Measurements from ENCODE around the gene RHBDD2. TPM values are rescaled to one million over a fixed set of nuclear protein-coding genes. Genes with fewer than 3 reads are reported as not detected.
A peak's percentile ranks its signal among the peaks of the same experiment; 100 is the strongest.

Gene RHBDD2
- total RNA-seq, 6 experiments from 2014 or later: 24.4 to 56.1 (median 31.7) TPM

GRCh38 chr7:75866114-75866488 lies 12.7 kb upstream of the RHBDD2 start:
- no peak overlapping the region for H3K27ac ChIP-seq
- H3K9me3 ChIP-seq: no peaks in the 10 kb centered on the region
- DNase-seq: no peak
- H3K27me3 ChIP-seq: no peaks in the 10 kb centered on the region
- H3K4me3 ChIP-seq: no peak overlapping the region
- peak; percentile 38 to 66 (median 58) for ATAC-seq
- TF ChIP-seq CTCF (IDR thresholded peaks at IDR 0.05) (no peak), POLR2A (IDR thresholded peaks at IDR 0.05) (no peak)
- H3K36me3 ChIP-seq: no peaks in the 10 kb centered on the region
- H3K4me1 ChIP-seq: peaks cover 0 to 6% (median 0%) of the 10 kb centered on the region in 4 donors
- intact Hi-C loops (cut with DNase I): loop anchor here (5.0 to 10.0 kb wide), 2 partner anchors 149 to 156 kb away; no protein-coding TSS in a partner anchor
- 30% methylated on average over 5 of the region's 5 CpGs for WGBS (ENCODE audit: insufficient coverage, low coverage, low lambda C conversion rate, missing lambda C conversion rate)

- H3K36me3 ChIP-seq: no peaks in the 10 kb centered on the region
- TF ChIP-seq POLR2A (IDR thresholded peaks at IDR 0.05) (no peak), CTCF (IDR thresholded peaks at IDR 0.05) (peak; percentile 89 to 97 (median 93))
These were observed 12.1 kb upstream of the RHBDD2 start for GRCh38 chr7:75866489-75867389.

GRCh38 chr7:75867390-75867717 lies 11.5 kb upstream of the RHBDD2 start:
- ATAC-seq (no peak), DNase-seq (no peak)
- Histone ChIP-seq H3K4me3 (no peak overlapping the region), H3K4me1 (peaks cover 0 to 6% (median 0%) of the 10 kb centered on the region in 4 donors), H3K27ac (no peak overlapping the region), H3K27me3 (no peaks in the 10 kb centered on the region), H3K36me3 (no peaks in the 10 kb centered on the region), H3K9me3 (no peaks in the 10 kb centered on the region)
- TF ChIP-seq CTCF (IDR thresholded peaks at IDR 0.05): no peak
- TF ChIP-seq POLR2A (IDR thresholded peaks at IDR 0.05): no peak
- intact Hi-C loops (cut with DNase I): loop anchor here (5.0 to 10.0 kb wide), 2 partner anchors 147 to 155 kb away; no protein-coding TSS in a partner anchor
- WGBS (ENCODE audit: insufficient coverage, low coverage, low lambda C conversion rate, missing lambda C conversion rate): 61% methylated on average over 4 of the region's 4 CpGs

More at GRCh38 chr7:75866489-75867389, 12.1 kb upstream of the RHBDD2 start:
- H3K4me1 ChIP-seq: peaks cover 0 to 6% (median 0%) of the 10 kb centered on the region in 4 donors
- 29% methylated on average over 6 of the region's 19 CpGs for WGBS (ENCODE audit: insufficient coverage, low coverage, low lambda C conversion rate, missing lambda C conversion rate)
- H3K9me3 ChIP-seq: no peaks in the 10 kb centered on the region
- intact Hi-C loops (cut with DNase I): loop anchor here (5.0 to 10.0 kb wide), 2 partner anchors 148 to 156 kb away; no protein-coding TSS in a partner anchor
- H3K27me3 ChIP-seq: no peaks in the 10 kb centered on the region
- H3K27ac ChIP-seq: no peak overlapping the region
- DNase-seq (peak; percentile 47 to 72 (median 67)), ATAC-seq (peak; percentile 97 to 98 (median 98))
- H3K4me3 ChIP-seq: no peak overlapping the region

- H3K27ac ChIP-seq: no peak overlapping the region
- ATAC-seq: no peak
- H3K36me3 ChIP-seq: no peaks in the 10 kb centered on the region
- intact Hi-C loops (cut with DNase I): loop anchor here (5.0 to 10.0 kb wide), 2 partner anchors 147 to 154 kb away; no protein-coding TSS in a partner anchor
- DNase-seq: no peak
- peaks cover 0 to 6% (median 0%) of the 10 kb centered on the region in 4 donors for H3K4me1 ChIP-seq
- H3K27me3 ChIP-seq: no peaks in the 10 kb centered on the region
- H3K9me3 ChIP-seq: no peaks in the 10 kb centered on the region
- 96% methylated on average over 2 of the region's 2 CpGs for WGBS (ENCODE audit: insufficient coverage, low coverage, low lambda C conversion rate, missing lambda C conversion rate)
- no peak overlapping the region for H3K4me3 ChIP-seq
- TF ChIP-seq POLR2A (IDR thresholded peaks at IDR 0.05): no peak
- no peak for TF ChIP-seq CTCF (IDR thresholded peaks at IDR 0.05)
These were observed 10.7 kb upstream of the RHBDD2 start for GRCh38 chr7:75868153-75868552.

All from right lobe of liver (tissue), 6 donors.